Osteocyte (in vitro differentiated cells): ENCODE results near the gene TBL1X. TPM values are rescaled to one million over a fixed set of nuclear protein-coding genes. Genes with fewer than 3 reads are reported as not detected.
"Not testable (repeated sequence)": the region's sequence is repeated elsewhere in the genome, so short reads cannot be mapped to it uniquely, and the experiment has no call there.

Experiments
- DNase-seq: peaks from one replicate; pipeline ENCODE4 v3.0.0; 2021; ENCODE audit warnings: mixed read lengths; ENCODE audit not compliant: unreplicated experiment; ENCODE audit errors: extremely low spot score
- H3K27ac Mint-ChIP-seq: one replicate; pipeline ENCODE4 v1.8.0; 2021; ENCODE audit warnings: mild to moderate bottlenecking, mixed read lengths; ENCODE audit not compliant: unreplicated experiment
- H3K27me3 Mint-ChIP-seq: one replicate; pipeline ENCODE4 v1.8.0; 2021; ENCODE audit warnings: mixed read lengths; ENCODE audit not compliant: unreplicated experiment
- H3K36me3 Mint-ChIP-seq: one replicate; pipeline ENCODE4 v1.8.0; 2021; ENCODE audit warnings: mixed read lengths; ENCODE audit not compliant: unreplicated experiment
- H3K4me1 Mint-ChIP-seq: one replicate; pipeline ENCODE4 v1.8.0; 2021; ENCODE audit warnings: mixed read lengths; ENCODE audit not compliant: unreplicated experiment
- H3K4me3 Mint-ChIP-seq: one replicate; pipeline ENCODE4 v1.8.0; 2021; ENCODE audit warnings: mild to moderate bottlenecking, moderate library complexity, mixed read lengths; ENCODE audit not compliant: unreplicated experiment
- H3K9me3 Mint-ChIP-seq: one replicate; pipeline ENCODE4 v1.8.0; 2021; ENCODE audit warnings: mixed read lengths; ENCODE audit not compliant: unreplicated experiment
- total RNA-seq: library from RNA; stranded (reverse); gene quantifications from 2 replicates; pipeline ENCODE4 v1.2.1, GENCODE V29; 2021
- TF ChIP-seq, protein P1 (sequence below): fragments of 200-600 bp; sonication (generic); IDR thresholded peaks from 2 replicates; pipeline ENCODE4 v1.5.0; 2021; ENCODE audit warnings: antibody characterized with exemption, mild to moderate bottlenecking, moderate library complexity

TBL1X gene
- total RNA-seq, 1 donor from 2014 or later = 35.3 TPM

DNA sequence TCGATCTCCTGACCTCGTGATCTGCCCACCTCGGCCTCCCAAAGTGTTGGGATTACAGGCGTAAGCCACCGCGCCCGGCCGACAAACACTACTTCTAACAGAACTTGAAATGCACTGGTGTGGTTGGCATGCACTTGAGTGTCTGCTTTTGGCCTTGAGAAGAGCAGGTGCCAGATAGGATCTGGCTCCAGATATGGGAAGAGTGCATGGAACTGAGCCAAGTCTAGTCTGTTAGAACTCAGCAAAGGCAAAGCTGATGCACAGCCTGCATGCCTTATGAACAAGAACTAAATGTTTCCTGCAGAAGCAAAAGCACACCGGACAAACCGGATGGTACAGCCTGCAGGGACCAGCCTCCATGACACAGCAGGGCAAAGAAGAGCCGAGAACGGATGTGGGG, 35.1 kb upstream of the TBL1X start:
- Mint-ChIP-seq H3K4me1 (no peaks in the 10 kb centered on the region), H3K36me3 (no peaks in the 10 kb centered on the region), H3K27ac (no peak overlapping the region), H3K9me3 (peaks cover 10% of the 10 kb centered on the region), H3K4me3 (no peak overlapping the region), H3K27me3 (no peaks in the 10 kb centered on the region)
- TF ChIP-seq, protein P1, sequence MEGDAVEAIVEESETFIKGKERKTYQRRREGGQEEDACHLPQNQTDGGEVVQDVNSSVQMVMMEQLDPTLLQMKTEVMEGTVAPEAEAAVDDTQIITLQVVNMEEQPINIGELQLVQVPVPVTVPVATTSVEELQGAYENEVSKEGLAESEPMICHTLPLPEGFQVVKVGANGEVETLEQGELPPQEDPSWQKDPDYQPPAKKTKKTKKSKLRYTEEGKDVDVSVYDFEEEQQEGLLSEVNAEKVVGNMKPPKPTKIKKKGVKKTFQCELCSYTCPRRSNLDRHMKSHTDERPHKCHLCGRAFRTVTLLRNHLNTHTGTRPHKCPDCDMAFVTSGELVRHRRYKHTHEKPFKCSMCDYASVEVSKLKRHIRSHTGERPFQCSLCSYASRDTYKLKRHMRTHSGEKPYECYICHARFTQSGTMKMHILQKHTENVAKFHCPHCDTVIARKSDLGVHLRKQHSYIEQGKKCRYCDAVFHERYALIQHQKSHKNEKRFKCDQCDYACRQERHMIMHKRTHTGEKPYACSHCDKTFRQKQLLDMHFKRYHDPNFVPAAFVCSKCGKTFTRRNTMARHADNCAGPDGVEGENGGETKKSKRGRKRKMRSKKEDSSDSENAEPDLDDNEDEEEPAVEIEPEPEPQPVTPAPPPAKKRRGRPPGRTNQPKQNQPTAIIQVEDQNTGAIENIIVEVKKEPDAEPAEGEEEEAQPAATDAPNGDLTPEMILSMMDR = no peak
- DNase-seq = no peak

DNA sequence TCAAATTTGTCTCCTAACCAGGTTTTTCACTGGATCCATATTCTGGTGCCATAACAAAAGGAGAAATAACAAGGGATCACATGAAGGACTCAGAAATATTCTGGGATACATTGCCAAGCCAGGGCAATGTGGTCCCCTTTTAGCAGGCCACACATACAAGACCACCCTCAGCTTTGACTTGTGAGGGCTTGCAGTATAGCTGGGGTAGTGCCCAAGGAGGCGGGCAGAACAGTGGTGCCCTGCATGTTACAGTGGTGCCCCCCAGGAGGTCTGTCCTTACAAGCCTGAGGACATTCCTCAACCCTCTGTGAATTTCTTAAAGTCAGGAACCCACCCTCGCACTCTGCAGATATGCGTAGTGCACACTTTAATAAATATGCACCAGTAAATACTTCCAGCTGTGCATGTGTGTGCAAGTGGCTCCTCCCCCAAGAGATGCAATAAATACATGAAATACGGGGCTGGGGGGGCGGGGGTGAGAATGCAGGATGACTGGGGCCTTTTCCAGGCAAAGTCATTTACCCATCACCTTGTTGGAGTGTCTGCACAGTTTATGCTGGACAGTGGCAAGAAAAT, 34.4 kb upstream of the TBL1X start:
- Mint-ChIP-seq H3K4me1 (no peaks in the 10 kb centered on the region), H3K27ac (no peak overlapping the region), H3K9me3 (peaks cover 10% of the 10 kb centered on the region), H3K4me3 (no peak overlapping the region), H3K27me3 (no peaks in the 10 kb centered on the region), H3K36me3 (no peaks in the 10 kb centered on the region)
- TF ChIP-seq, protein P1 = no peak
- no peak for DNase-seq

GRCh38 chrX:9431281-9431680, 33.6 kb upstream of the TBL1X start:
- no peak overlapping the region for H3K27ac Mint-ChIP-seq
- no peaks in the 10 kb centered on the region for H3K36me3 Mint-ChIP-seq
- no peaks in the 10 kb centered on the region for H3K27me3 Mint-ChIP-seq
- H3K4me3 Mint-ChIP-seq = no peak overlapping the region
- no peak for DNase-seq
- TF ChIP-seq, protein P1 = no peak
- no peaks in the 10 kb centered on the region for H3K4me1 Mint-ChIP-seq
- H3K9me3 Mint-ChIP-seq = peaks cover 2% of the 10 kb centered on the region

DNA sequence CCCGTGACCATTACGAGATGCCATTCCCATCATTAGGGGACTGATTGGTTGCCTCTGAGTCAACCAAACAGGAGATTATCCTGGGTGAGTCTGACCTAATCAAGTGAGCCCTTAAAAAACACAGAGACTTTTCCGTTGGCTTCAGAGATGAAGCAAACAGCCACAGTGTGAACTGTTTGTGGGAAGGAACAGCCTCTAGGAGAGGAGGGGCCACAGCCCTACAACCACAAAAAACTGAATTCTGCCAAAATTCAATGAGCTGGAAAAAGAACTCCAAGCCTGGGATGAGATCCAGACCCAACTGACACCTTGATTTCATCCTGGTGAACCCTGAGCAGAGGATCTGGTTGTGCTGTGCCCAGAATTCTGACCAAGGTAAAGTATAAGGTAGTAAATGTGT, 31.3 kb upstream of the TBL1X start:
- H3K27ac Mint-ChIP-seq = no peak overlapping the region
- H3K9me3 Mint-ChIP-seq = no peaks in the 10 kb centered on the region
- no peak overlapping the region for H3K4me3 Mint-ChIP-seq
- TF ChIP-seq, protein P1 = no peak
- no peaks in the 10 kb centered on the region for H3K27me3 Mint-ChIP-seq
- DNase-seq = no peak
- no peaks in the 10 kb centered on the region for H3K4me1 Mint-ChIP-seq
- no peaks in the 10 kb centered on the region for H3K36me3 Mint-ChIP-seq

DNA sequence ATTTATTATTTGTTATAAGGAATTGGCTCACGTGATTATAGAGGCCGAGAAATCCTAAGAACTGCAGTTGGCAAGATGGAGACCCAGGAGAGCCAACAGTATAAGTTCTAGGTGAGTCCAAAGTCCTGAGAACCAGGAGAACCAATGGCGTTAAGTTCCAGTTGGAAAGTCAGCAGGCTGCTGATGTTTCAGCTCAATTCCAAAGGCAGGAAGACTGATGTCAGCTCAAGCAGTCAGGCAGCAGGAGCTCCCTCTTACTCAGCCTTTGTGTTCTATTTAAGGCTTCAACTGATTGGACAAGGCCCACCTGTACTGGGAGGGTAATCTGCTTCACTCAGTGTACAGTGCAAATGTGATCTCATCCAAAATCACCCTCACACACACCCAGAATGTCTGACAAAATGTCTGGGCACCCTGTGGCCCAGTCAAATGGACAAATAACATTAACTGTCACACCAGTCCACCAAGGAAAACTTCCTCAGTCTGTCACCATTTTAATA, 30.8 kb upstream of the TBL1X start:
- Mint-ChIP-seq H3K4me3 (no peak overlapping the region), H3K36me3 (no peaks in the 10 kb centered on the region), H3K27ac (no peak overlapping the region), H3K4me1 (no peaks in the 10 kb centered on the region), H3K27me3 (no peaks in the 10 kb centered on the region), H3K9me3 (no peaks in the 10 kb centered on the region)
- TF ChIP-seq, protein P1 = no peak
- no peak for DNase-seq

GRCh38 chrX:9435086-9435485, 29.8 kb upstream of the TBL1X start:
- DNase-seq, H3K27me3 Mint-ChIP-seq, H3K27ac Mint-ChIP-seq, H3K4me3 Mint-ChIP-seq, H3K4me1 Mint-ChIP-seq, H3K36me3 Mint-ChIP-seq, H3K9me3 Mint-ChIP-seq: not testable (repeated sequence)
